HepG2 (cell line): Measurements from ENCODE around the gene OSBPL10. TPM values are rescaled to one million over a fixed set of nuclear protein-coding genes. Genes with fewer than 3 reads are reported as not detected.
A peak's percentile ranks its signal among the peaks of the same experiment; 100 is the strongest.

Experiments
- CREB1 ChIP-seq, 2 experiments: fragments of 450-650 bp in 1 of 2; IDR thresholded peaks; 2 replicates each; pipeline ENCODE4 v1.6.1; 2016 to 2017; ENCODE audit warnings: control low read depth in 1 of 2, mild to moderate bottlenecking in 1 of 2, missing compliant biosample characterization in 1 of 2, missing genetic modification characterization in 1 of 2
- ETV5 ChIP-seq: IDR thresholded peaks from 2 replicates; pipeline ENCODE4 v1.6.1; 2018; ENCODE audit warnings: missing biosample characterization, missing genetic modification reagents, inconsistent platforms, borderline replicate concordance
- XBP1 ChIP-seq: sonication (generic); formaldehyde crosslinking; IDR thresholded peaks from 2 replicates; pipeline ENCODE4 v1.5.0; 2020; ENCODE audit warnings: missing genetic modification reagents
- ZNF207 ChIP-seq: fragments of 450-650 bp; IDR thresholded peaks from 2 replicates; pipeline ENCODE4 v1.6.1; 2016; ENCODE audit warnings: antibody characterized with exemption, borderline replicate concordance
- polyA plus RNA-seq, 8 experiments: library from polyadenylated mRNA; depleted of rRNA in 3 of 8; stranded (reverse) in 7 of 8; unstranded in 1 of 8; fragments of >200 nt; fragmentation: Illumina TruSeq in 4 of 8; extraction: Trizol in 4 of 8; gene quantifications; 2 replicates each; pipeline versions ENCODE4 v1.2.1 to v1.2.3, GENCODE V29; 2011 to 2016; ENCODE audit warnings: low read depth in 4 of 8, missing spikeins in 1 of 8, mixed read lengths in 1 of 8; ENCODE audit not compliant: insufficient read depth in 1 of 8
- total RNA-seq, 5 experiments: library from RNA; depleted of rRNA; stranded (reverse); fragments of >200 nt; fragmentation: Illumina TruSeq; extraction: Trizol; gene quantifications; 2 replicates each; pipeline ENCODE4 v1.2.3, GENCODE V29; 2016; ENCODE audit warnings: low read depth in 1 of 5
- TF ChIP-seq, protein P1 (sequence below): sonication (generic); formaldehyde crosslinking; IDR thresholded peaks from 2 replicates; pipeline ENCODE4 v1.4.0; 2020; ENCODE audit warnings: missing genetic modification reagents
- TF ChIP-seq, protein P2 (sequence below), 2 experiments: fragments of 450-650 bp in 1 of 2; sonication (generic) in 1 of 2; formaldehyde crosslinking in 1 of 2; IDR thresholded peaks; 2 replicates each; pipeline versions ENCODE4 v1.6.1 to v1.8.0; 2016 to 2022; ENCODE audit warnings: antibody characterized with exemption in 1 of 2, mild to moderate bottlenecking in 1 of 2, missing genetic modification reagents in 1 of 2
- TF ChIP-seq, protein P3 (sequence below): sonication (generic); formaldehyde crosslinking; IDR thresholded peaks from 2 replicates; pipeline ENCODE4 v1.8.1; 2022; ENCODE audit warnings: mild to moderate bottlenecking, missing genetic modification reagents
- TF ChIP-seq, protein P4 (sequence below): sonication (generic); formaldehyde crosslinking; IDR thresholded peaks from 2 replicates; pipeline ENCODE4 v1.5.0; 2020; ENCODE audit warnings: mild to moderate bottlenecking, missing genetic modification reagents, borderline replicate concordance
- TF ChIP-seq, protein P5 (sequence below): sonication (generic); formaldehyde crosslinking; IDR thresholded peaks from 2 replicates; pipeline ENCODE4 v1.5.0; 2020; ENCODE audit warnings: mild to moderate bottlenecking, missing genetic modification reagents

The OSBPL10 gene
- total and polyA plus RNA-seq, 2 of the 13 experiments (the other 11 are each of a cell fraction or from before 2014, with no cell fraction given), result 10.3 to 28.6 TPM

DNA sequence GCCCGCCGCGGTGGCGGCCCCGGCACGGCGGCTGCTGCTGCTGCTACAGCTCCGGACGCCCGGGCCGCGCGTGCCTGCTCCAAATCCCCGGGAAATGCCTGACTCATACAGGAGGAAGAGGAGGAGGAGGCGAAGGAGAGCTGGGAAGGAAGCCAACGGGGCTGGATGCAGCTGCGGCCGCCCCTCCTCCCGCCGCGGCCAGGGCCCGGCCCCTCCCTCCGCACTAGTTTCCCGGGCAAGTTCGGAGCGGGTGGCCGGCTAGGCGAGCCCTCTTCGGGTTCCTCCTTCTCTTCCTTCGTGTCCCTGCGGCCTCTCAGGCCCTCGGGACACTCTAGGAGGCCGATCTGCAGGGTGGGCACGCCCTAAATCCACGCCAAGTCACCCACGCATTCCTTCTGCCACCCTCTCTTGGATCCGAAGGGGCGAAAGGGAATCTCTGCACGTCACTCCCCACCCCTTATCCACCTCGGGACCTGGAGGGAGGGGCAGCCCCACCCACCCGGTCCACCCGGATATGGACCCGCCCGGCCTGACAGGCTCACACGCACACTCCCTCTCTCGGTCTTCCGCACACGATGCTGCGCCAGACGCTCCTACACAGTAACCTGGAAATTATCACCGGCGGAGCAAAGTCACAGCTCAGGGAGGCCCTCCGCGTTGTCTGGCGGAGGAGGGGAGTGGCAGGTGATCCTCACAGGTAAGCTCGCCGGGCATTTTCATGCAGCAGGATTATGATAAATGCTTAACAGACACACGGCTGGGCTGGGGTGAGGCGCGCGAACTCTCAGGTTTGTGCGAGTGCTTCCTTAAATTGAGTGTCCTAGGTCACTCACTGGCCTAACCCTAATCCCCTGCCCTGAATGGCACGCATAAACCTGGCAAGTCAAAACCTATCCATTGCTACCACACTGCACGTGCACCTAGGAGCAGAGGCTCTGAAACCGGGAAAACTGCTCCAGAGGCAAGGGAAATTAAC is at the start of gene OSBPL10, which contains the start of gene ZNF860 (continued):
- TF ChIP-seq, protein P1, sequence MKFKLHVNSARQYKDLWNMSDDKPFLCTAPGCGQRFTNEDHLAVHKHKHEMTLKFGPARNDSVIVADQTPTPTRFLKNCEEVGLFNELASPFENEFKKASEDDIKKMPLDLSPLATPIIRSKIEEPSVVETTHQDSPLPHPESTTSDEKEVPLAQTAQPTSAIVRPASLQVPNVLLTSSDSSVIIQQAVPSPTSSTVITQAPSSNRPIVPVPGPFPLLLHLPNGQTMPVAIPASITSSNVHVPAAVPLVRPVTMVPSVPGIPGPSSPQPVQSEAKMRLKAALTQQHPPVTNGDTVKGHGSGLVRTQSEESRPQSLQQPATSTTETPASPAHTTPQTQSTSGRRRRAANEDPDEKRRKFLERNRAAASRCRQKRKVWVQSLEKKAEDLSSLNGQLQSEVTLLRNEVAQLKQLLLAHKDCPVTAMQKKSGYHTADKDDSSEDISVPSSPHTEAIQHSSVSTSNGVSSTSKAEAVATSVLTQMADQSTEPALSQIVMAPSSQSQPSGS, result no peak
- TF ChIP-seq, protein P2, sequence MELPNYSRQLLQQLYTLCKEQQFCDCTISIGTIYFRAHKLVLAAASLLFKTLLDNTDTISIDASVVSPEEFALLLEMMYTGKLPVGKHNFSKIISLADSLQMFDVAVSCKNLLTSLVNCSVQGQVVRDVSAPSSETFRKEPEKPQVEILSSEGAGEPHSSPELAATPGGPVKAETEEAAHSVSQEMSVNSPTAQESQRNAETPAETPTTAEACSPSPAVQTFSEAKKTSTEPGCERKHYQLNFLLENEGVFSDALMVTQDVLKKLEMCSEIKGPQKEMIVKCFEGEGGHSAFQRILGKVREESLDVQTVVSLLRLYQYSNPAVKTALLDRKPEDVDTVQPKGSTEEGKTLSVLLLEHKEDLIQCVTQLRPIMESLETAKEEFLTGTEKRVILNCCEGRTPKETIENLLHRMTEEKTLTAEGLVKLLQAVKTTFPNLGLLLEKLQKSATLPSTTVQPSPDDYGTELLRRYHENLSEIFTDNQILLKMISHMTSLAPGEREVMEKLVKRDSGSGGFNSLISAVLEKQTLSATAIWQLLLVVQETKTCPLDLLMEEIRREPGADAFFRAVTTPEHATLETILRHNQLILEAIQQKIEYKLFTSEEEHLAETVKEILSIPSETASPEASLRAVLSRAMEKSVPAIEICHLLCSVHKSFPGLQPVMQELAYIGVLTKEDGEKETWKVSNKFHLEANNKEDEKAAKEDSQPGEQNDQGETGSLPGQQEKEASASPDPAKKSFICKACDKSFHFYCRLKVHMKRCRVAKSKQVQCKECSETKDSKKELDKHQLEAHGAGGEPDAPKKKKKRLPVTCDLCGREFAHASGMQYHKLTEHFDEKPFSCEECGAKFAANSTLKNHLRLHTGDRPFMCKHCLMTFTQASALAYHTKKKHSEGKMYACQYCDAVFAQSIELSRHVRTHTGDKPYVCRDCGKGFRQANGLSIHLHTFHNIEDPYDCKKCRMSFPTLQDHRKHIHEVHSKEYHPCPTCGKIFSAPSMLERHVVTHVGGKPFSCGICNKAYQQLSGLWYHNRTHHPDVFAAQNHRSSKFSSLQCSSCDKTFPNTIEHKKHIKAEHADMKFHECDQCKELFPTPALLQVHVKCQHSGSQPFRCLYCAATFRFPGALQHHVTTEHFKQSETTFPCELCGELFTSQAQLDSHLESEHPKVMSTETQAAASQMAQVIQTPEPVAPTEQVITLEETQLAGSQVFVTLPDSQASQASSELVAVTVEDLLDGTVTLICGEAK (IDR thresholded peaks at IDR 0.05), result no peak
- TF ChIP-seq, protein P2 (CRISPR knock-in tag; IDR thresholded peaks at IDR 0.05), result no peak
- TF ChIP-seq ZNF207 (no peak), ETV5 (CRISPR knock-in tag) (peak; percentile 76), CREB1 (IDR thresholded peaks at IDR 0.05) (no peak), CREB1 (CRISPR knock-in tag; IDR thresholded peaks at IDR 0.05) (no peak), XBP1 (CRISPR knock-in tag) (no peak)
- TF ChIP-seq, protein P3, sequence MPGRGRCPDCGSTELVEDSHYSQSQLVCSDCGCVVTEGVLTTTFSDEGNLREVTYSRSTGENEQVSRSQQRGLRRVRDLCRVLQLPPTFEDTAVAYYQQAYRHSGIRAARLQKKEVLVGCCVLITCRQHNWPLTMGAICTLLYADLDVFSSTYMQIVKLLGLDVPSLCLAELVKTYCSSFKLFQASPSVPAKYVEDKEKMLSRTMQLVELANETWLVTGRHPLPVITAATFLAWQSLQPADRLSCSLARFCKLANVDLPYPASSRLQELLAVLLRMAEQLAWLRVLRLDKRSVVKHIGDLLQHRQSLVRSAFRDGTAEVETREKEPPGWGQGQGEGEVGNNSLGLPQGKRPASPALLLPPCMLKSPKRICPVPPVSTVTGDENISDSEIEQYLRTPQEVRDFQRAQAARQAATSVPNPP, result no peak
- TF ChIP-seq, protein P4, sequence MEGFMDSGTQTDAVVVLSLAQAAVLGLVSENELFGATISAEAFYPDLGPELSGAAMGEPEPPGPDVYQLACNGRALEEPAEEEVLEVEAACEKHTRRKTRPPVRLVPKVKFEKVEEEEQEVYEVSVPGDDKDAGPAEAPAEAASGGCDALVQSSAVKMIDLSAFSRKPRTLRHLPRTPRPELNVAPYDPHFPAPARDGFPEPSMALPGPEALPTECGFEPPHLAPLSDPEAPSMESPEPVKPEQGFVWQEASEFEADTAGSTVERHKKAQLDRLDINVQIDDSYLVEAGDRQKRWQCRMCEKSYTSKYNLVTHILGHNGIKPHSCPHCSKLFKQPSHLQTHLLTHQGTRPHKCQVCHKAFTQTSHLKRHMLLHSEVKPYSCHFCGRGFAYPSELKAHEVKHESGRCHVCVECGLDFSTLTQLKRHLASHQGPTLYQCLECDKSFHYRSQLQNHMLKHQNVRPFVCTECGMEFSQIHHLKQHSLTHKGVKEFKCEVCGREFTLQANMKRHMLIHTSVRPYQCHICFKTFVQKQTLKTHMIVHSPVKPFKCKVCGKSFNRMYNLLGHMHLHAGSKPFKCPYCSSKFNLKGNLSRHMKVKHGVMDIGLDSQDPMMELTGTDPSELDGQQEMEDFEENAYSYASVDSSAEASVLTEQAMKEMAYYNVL (CRISPR knock-in tag), result 0 out of 2 replicates have a peak, but pooled peaks have one; percentile 32
- TF ChIP-seq, protein P5, sequence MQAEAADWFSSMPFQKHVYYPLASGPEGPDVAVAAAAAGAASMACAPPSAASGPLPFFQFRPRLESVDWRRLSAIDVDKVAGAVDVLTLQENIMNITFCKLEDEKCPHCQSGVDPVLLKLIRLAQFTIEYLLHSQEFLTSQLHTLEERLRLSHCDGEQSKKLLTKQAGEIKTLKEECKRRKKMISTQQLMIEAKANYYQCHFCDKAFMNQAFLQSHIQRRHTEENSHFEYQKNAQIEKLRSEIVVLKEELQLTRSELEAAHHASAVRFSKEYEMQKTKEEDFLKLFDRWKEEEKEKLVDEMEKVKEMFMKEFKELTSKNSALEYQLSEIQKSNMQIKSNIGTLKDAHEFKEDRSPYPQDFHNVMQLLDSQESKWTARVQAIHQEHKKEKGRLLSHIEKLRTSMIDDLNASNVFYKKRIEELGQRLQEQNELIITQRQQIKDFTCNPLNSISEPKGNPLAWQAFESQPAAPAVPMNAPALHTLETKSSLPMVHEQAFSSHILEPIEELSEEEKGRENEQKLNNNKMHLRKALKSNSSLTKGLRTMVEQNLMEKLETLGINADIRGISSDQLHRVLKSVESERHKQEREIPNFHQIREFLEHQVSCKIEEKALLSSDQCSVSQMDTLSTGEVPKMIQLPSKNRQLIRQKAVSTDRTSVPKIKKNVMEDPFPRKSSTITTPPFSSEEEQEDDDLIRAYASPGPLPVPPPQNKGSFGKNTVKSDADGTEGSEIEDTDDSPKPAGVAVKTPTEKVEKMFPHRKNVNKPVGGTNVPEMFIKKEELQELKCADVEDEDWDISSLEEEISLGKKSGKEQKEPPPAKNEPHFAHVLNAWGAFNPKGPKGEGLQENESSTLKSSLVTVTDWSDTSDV (CRISPR knock-in tag), result no peak
